ENCODE measurements around the gene CHD6.

Gene CHD6

DNA sequence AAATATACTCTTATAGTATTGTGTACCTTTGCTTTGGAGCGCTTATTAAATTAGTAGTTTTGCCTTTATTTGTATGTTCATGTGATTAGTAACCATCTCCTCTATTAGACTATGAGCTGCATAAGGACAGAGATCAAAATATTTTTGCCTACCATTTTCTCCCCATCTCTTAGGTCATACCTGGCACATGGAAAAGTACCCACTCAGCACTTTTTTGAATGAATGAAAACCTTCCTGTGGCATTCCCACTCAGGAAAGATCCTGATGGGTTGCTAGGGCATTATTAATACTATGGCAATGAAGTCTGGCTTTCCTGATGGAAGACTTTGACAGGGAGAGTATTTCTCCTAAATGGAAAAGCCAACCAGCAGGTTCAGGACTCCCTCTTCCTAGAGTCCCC lies 20.3 kb upstream of the CHD6 start:
- no peak for DNase-seq (ENCODE audit: low spot score)
- POLR2A ChIA-PET (ENCODE audit: low non-redundant PET), result no interaction called here
- no peak overlapping the region for H3K27ac ChIP-seq
- CTCF ChIA-PET, result no interaction called here
- TF ChIP-seq, protein P1, sequence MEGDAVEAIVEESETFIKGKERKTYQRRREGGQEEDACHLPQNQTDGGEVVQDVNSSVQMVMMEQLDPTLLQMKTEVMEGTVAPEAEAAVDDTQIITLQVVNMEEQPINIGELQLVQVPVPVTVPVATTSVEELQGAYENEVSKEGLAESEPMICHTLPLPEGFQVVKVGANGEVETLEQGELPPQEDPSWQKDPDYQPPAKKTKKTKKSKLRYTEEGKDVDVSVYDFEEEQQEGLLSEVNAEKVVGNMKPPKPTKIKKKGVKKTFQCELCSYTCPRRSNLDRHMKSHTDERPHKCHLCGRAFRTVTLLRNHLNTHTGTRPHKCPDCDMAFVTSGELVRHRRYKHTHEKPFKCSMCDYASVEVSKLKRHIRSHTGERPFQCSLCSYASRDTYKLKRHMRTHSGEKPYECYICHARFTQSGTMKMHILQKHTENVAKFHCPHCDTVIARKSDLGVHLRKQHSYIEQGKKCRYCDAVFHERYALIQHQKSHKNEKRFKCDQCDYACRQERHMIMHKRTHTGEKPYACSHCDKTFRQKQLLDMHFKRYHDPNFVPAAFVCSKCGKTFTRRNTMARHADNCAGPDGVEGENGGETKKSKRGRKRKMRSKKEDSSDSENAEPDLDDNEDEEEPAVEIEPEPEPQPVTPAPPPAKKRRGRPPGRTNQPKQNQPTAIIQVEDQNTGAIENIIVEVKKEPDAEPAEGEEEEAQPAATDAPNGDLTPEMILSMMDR (conservative IDR thresholded peaks at IDR 0.05; ENCODE audit: low read depth), result no peak

DNA sequence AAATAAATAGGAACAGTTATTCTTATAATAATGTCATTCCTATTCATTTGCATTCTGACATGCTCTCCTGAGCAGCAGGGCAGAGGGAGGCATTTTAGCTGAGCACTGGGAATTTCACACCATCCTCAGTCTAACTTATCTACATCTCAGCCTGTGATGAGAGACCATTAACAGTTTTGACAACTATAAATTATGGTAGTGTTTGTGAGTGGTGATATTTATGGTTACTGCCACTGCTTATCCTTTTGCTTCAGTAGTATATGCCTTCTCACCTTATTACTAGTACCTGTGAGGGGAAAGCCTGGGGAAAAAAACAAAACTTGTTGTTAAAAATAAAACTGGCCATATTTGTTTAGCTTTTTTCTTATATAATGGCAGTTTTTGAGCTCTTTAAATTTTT lies 17.0 kb upstream of the CHD6 start:
- ChIA-PET CTCF (no interaction called here), POLR2A (ENCODE audit: low non-redundant PET) (no interaction called here)
- no peak overlapping the region for H3K27ac ChIP-seq
- DNase-seq (ENCODE audit: low spot score), result no peak
- TF ChIP-seq, protein P1 (conservative IDR thresholded peaks at IDR 0.05; ENCODE audit: low read depth), result no peak

DNA sequence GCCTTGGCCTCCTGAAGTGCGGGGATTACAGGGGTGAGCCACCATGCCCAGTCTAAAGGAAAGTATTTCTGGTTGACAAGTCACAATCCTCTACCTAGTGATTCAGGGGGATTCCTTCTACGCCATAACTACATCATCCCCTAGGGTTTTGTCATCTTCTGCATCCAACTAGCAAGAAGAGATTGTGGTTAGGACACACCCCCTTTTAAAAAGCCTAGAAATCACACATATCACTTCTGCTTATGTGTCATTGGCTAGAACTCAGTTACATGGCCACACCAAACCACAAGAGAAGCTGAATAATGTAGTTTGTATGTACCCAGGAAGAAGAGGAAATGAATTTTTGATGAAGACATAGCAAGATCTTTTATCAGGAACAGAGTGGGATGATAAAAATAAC lies 14.7 kb upstream of the CHD6 start:
- TF ChIP-seq, protein P1 (conservative IDR thresholded peaks at IDR 0.05; ENCODE audit: low read depth), result no peak
- DNase-seq (ENCODE audit: low spot score), result no peak
- CTCF ChIA-PET, result interaction anchor here (0.7 kb wide), 1 partner anchor 59 kb away, joined by 3 read pairs; no protein-coding TSS in a partner anchor
- no peak overlapping the region for H3K27ac ChIP-seq
- POLR2A ChIA-PET (ENCODE audit: low non-redundant PET), result no interaction called here

DNA sequence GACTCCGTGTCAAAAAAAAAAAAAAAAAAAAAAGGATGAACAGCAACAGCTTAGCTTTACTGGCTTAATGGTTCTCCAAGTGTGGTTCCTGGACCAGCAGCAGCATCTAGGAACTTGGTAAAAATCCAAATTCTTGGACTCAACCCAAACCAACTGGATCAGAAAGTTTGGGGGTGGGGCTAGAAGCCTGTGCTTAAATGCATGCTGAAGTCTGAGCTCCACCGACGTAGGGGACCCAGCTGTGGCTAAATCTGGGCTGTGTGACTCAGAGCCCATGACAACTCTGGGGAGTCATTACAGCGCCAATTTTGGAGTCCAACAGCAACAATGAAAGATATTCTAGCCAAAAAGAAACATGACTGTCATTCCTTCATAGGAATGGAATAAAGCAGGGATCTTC lies 13.6 kb upstream of the CHD6 start:
- ChIA-PET CTCF (no interaction called here), POLR2A (ENCODE audit: low non-redundant PET) (no interaction called here)
- H3K27ac ChIP-seq, result no peak overlapping the region
- TF ChIP-seq, protein P1 (conservative IDR thresholded peaks at IDR 0.05; ENCODE audit: low read depth), result no peak
- DNase-seq (ENCODE audit: low spot score), result no peak

DNA sequence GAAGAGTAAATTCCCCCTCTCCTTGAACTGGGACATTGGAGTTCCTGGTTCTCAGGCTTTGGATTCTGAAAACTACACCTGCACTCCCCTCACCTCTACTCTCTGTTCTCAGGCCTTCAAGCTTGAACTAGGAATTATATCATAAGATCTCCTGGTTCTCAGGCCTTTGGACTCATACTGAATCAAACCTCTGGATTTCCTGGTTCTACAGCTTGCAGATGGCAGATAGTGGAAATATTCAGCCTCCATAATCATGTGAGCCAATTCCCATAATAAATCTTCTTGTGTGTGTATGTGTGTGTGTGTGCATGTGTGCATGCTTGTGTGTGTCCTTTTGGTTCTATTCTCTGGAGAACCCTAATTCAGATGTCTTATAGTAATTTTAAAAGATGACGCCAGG lies 12.7 kb upstream of the CHD6 start:
- ChIA-PET CTCF (no interaction called here), POLR2A (ENCODE audit: low non-redundant PET) (no interaction called here)
- no peak overlapping the region for H3K27ac ChIP-seq
- TF ChIP-seq, protein P1 (conservative IDR thresholded peaks at IDR 0.05; ENCODE audit: low read depth), result no peak
- DNase-seq (ENCODE audit: low spot score), result no peak

DNA sequence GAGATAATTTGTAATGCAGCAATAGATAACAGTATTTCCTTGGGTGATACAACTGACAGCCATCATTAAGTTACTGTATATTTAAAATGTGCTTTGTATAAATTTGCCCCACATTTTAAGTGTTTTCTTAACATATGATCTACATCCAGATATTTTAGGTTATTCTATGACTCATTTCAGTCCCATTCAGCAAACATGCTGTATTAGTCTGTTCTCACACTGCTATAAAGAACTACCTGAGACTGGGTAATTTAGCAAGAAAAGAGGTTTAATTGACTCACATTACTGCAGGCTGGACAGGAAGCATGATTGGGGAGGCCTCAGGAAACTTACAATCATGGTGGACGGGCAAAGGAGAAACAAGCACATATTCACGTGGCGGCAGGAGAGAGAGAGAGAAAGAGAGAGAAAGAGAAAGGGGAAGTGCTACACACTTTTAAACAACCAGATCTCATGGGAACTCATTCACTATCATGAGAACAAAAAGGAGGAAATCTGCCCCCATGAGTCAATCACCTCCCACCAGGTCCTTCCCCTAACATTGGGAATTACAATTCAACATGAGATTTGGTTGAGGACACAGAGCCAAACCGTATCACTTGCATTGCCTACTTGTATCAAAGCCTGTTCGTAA lies 9.6 kb upstream of the CHD6 start:
- H3K27ac ChIP-seq, result no peak overlapping the region
- TF ChIP-seq, protein P1 (conservative IDR thresholded peaks at IDR 0.05; ENCODE audit: low read depth), result no peak
- POLR2A ChIA-PET (ENCODE audit: low non-redundant PET), result no interaction called here
- CTCF ChIA-PET, result interaction anchor here (0.8 kb wide), 1 partner anchor 41 kb away, joined by 4 read pairs; no protein-coding TSS in a partner anchor
- DNase-seq (ENCODE audit: low spot score), result no peak
